Transverse colon (tissue), 4 donors: ENCODE data around the gene PEX14.

Experiments
- CTCF ChIP-seq, 5 experiments: fragments of 200-600 bp in 3 of 5; fragments of 450-650 bp in 2 of 5; sonication (generic) in 3 of 5; IDR thresholded peaks; 1 replicate in 2 of 5; 2 replicates in 3 of 5; pipeline ENCODE4 v1.5.1; 2016 to 2017; ENCODE audit warnings: antibody characterized with exemption in 5 of 5, inconsistent platforms in 3 of 5, mild to moderate bottlenecking in 2 of 5, moderate library complexity in 1 of 5
- EP300 ChIP-seq: sonication (generic); formaldehyde crosslinking; IDR thresholded peaks from one replicate; pipeline ENCODE4 v1.6.1; 2017; ENCODE audit warnings: antibody characterized with exemption, low read depth
- POLR2A ChIP-seq: fragments of 450-650 bp; IDR thresholded peaks from one replicate; pipeline ENCODE4 v1.6.1; 2016; ENCODE audit warnings: antibody characterized with exemption, mild to moderate bottlenecking, moderate library complexity
- POLR2AphosphoS5 ChIP-seq, 3 donors: sonication (generic); formaldehyde crosslinking; IDR thresholded peaks; one replicate each; pipeline ENCODE4 v1.6.1; 2016; ENCODE audit warnings: antibody characterized with exemption in 3 of 3

DNA sequence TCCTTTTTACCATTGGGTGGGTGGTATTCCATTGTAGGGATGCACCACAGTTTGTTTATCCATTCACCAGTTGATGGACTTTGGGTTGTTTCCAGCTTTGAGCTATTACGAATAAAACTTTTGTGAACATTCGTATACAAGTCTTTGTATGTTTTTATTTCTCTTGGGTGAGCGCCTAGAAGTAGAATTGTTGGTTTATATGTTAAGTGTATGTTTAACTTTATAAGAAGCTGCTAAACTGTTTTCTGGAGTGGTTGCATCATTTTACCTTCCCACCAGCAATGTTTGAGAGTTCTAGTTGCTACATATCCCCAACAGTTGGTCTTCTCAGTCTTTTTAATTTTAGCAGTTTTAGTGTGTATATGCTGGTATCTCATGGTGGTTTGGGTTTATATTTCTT, 132.5 kb downstream of the PEX14 start:
- no peak for TF ChIP-seq CTCF (IDR thresholded peaks at IDR 0.05)
- no peak for TF ChIP-seq POLR2AphosphoS5 (IDR thresholded peaks at IDR 0.05)
- TF ChIP-seq POLR2A = no peak
- TF ChIP-seq EP300 = no peak
